ENCODE measurements around the gene ALLC.

The ALLC gene

GRCh38 chr2:3641841-3642421 lies 16.1 kb upstream of the ALLC start:
- peak; percentile 4 for DNase-seq

- DNase-seq: peak; percentile 5
These were observed 15.3 kb upstream of the ALLC start for GRCh38 chr2:3642521-3643215.

- DNase-seq: peak; percentile 9
These were observed 14.4 kb upstream of the ALLC start for GRCh38 chr2:3643371-3644245.

- DNase-seq: no peak
These were observed 13.8 kb upstream of the ALLC start for GRCh38 chr2:3644246-3644525.

GRCh38 chr2:3644891-3645605 lies 13.0 kb upstream of the ALLC start:
- peak; percentile 2 for DNase-seq

GRCh38 chr2:3645745-3646389 lies 12.1 kb upstream of the ALLC start:
- DNase-seq: peak; percentile 1

GRCh38 chr2:3646446-3646845 lies 11.6 kb upstream of the ALLC start:
- no peak for DNase-seq

- DNase-seq: no peak
These were observed 10.8 kb upstream of the ALLC start for GRCh38 chr2:3647246-3647645.

- peak; percentile 4 for DNase-seq
These were observed 10.0 kb upstream of the ALLC start for GRCh38 chr2:3647831-3648651.

GRCh38 chr2:3648652-3649177 lies 9.3 kb upstream of the ALLC start:
- no peak for DNase-seq

- DNase-seq: peak; percentile 4
These were observed 8.4 kb upstream of the ALLC start for GRCh38 chr2:3649581-3649980.

GRCh38 chr2:3650140-3650920 lies 7.7 kb upstream of the ALLC start:
- peak; percentile 8 for DNase-seq

GRCh38 chr2:3651691-3652648 lies 6.0 kb upstream of the ALLC start:
- DNase-seq: peak; percentile 68

- DNase-seq: no peak
These were observed 4.9 kb upstream of the ALLC start for GRCh38 chr2:3652896-3653625.

GRCh38 chr2:3654011-3654410 lies 4.0 kb upstream of the ALLC start:
- DNase-seq: no peak

GRCh38 chr2:3654531-3655225 lies 3.3 kb upstream of the ALLC start:
- DNase-seq: no peak

GRCh38 chr2:3655871-3656761 lies 1.9 kb upstream of the ALLC start:
- DNase-seq: no peak
